HepG2 (cell line): Measurements from ENCODE around the gene DOCK3. TPM values are rescaled to one million over a fixed set of nuclear protein-coding genes. Genes with fewer than 3 reads are reported as not detected.
A peak's percentile ranks its signal among the peaks of the same experiment; 100 is the strongest.

Experiments
- AHDC1 ChIP-seq: sonication (generic); formaldehyde crosslinking; IDR thresholded peaks from 2 replicates; pipeline ENCODE4 v1.5.1; 2020; ENCODE audit warnings: mild to moderate bottlenecking, missing genetic modification reagents, borderline replicate concordance
- HIC2 ChIP-seq: sonication (generic); formaldehyde crosslinking; IDR thresholded peaks from 2 replicates; pipeline ENCODE4 v1.9.0; 2022; ENCODE audit warnings: low read depth, missing genetic modification reagents
- JUND ChIP-seq: sonication (generic); formaldehyde crosslinking; IDR thresholded peaks from 2 replicates; pipeline ENCODE4 v1.8.0; 2022; ENCODE audit warnings: mild to moderate bottlenecking, missing genetic modification reagents
- MED1 ChIP-seq: sonication (generic); formaldehyde crosslinking; IDR thresholded peaks from 2 replicates; pipeline ENCODE4 v1.4.0; 2020; ENCODE audit warnings: missing genetic modification reagents
- NFYC ChIP-seq: IDR thresholded peaks from 2 replicates; pipeline ENCODE4 v1.6.1; 2016; ENCODE audit warnings: missing genetic modification reagents, missing compliant biosample characterization
- SAFB2 ChIP-seq: sonication (generic); formaldehyde crosslinking; IDR thresholded peaks from 2 replicates; pipeline ENCODE4 v1.5.1; 2020; ENCODE audit warnings: missing genetic modification reagents, low read depth, mild to moderate bottlenecking, borderline replicate concordance
- TEAD2 ChIP-seq: sonication (generic); formaldehyde crosslinking; IDR thresholded peaks from 2 replicates; pipeline ENCODE4 v1.9.0; 2021; ENCODE audit warnings: missing genetic modification reagents
- ZBTB26 ChIP-seq: IDR thresholded peaks from 2 replicates; pipeline ENCODE4 v1.6.1; 2016; ENCODE audit warnings: missing compliant biosample characterization, missing genetic modification reagents, borderline replicate concordance
- ZMYM4 ChIP-seq: sonication (generic); formaldehyde crosslinking; IDR thresholded peaks from 2 replicates; pipeline ENCODE4 v1.8.1; 2023; ENCODE audit warnings: mild to moderate bottlenecking, missing genetic modification reagents
- ZNF687 ChIP-seq: sonication (generic); formaldehyde crosslinking; IDR thresholded peaks from 2 replicates; pipeline ENCODE4 v1.5.1; 2020; ENCODE audit warnings: mild to moderate bottlenecking, missing genetic modification reagents, moderate library complexity
- ZNF770 ChIP-seq: sonication (generic); formaldehyde crosslinking; IDR thresholded peaks from 2 replicates; pipeline ENCODE4 v1.5.0; 2020; ENCODE audit warnings: mild to moderate bottlenecking, missing genetic modification reagents
- ZSCAN21 ChIP-seq: sonication (generic); formaldehyde crosslinking; IDR thresholded peaks from 2 replicates; pipeline ENCODE4 v1.8.0; 2022; ENCODE audit warnings: mild to moderate bottlenecking, missing genetic modification reagents, moderate library complexity, borderline replicate concordance
- ZSCAN31 ChIP-seq: sonication (generic); formaldehyde crosslinking; IDR thresholded peaks from 2 replicates; pipeline ENCODE4 v1.5.0; 2020; ENCODE audit warnings: low read depth, mild to moderate bottlenecking, missing genetic modification reagents
- polyA plus RNA-seq, 8 experiments: library from polyadenylated mRNA; depleted of rRNA in 3 of 8; stranded (reverse) in 7 of 8; unstranded in 1 of 8; fragments of >200 nt; fragmentation: Illumina TruSeq in 4 of 8; extraction: Trizol in 4 of 8; gene quantifications; 2 replicates each; pipeline versions ENCODE4 v1.2.1 to v1.2.3, GENCODE V29; 2011 to 2016; ENCODE audit warnings: low read depth in 4 of 8, missing spikeins in 1 of 8, mixed read lengths in 1 of 8; ENCODE audit not compliant: insufficient read depth in 1 of 8
- total RNA-seq, 5 experiments: library from RNA; depleted of rRNA; stranded (reverse); fragments of >200 nt; fragmentation: Illumina TruSeq; extraction: Trizol; gene quantifications; 2 replicates each; pipeline ENCODE4 v1.2.3, GENCODE V29; 2016; ENCODE audit warnings: low read depth in 1 of 5

The DOCK3 gene
- total and polyA plus RNA-seq, 2 of the 13 experiments (the other 11 are each of a cell fraction or from before 2014, with no cell fraction given): not detected

GRCh38 chr3:51391075-51391565 lies 716.4 kb downstream of the DOCK3 start, which contains the start of gene RBM15B (continued):
- TF ChIP-seq HIC2 (CRISPR knock-in tag): no peak
- no peak for TF ChIP-seq ZBTB26 (CRISPR knock-in tag)
- TF ChIP-seq AHDC1 (CRISPR knock-in tag): no peak
- TF ChIP-seq TEAD2 (CRISPR knock-in tag): no peak
- peak; percentile 98 for TF ChIP-seq ZMYM4 (CRISPR knock-in tag)
- TF ChIP-seq ZSCAN31: peak; percentile 95
- TF ChIP-seq SAFB2: peak; percentile 98
- TF ChIP-seq MED1 (CRISPR knock-in tag): peak; percentile 76
- peak; percentile 78 for TF ChIP-seq ZNF687
- peak; percentile 40; the same call in 1 of the 2 replicates for TF ChIP-seq ZNF770
- TF ChIP-seq ZSCAN21 (CRISPR knock-in tag): peak; percentile 64; the same call in 1 of the 2 replicates
- TF ChIP-seq JUND: peak; percentile 53; the same call in 1 of the 2 replicates
- TF ChIP-seq NFYC: peak; percentile 60
